HEK293T (cell line): Measurements from ENCODE around the gene STEAP2.

ENCODE experiments used
- CTCF ChIA-PET: fragments of 350-600 bp; formaldehyde crosslinking; extraction: SDS; loops from one replicate; lab custom pipeline; 2021; ENCODE audit warnings: antibody characterized with exemption, inconsistent platforms; lab: Yijun Ruan, JAX
- POLR2A ChIA-PET: fragments of 350-600 bp; formaldehyde crosslinking; extraction: SDS; loops from one replicate; lab custom pipeline; 2020; ENCODE audit warnings: antibody characterized with exemption, inconsistent platforms; lab: Yijun Ruan, JAX
- DNase-seq: peaks from one replicate; pipeline ENCODE4 v3.0.0; 2012; ENCODE audit warnings: mixed read lengths; ENCODE audit errors: extremely low spot score
- ARNT ChIP-seq: fragments of 450-650 bp; IDR thresholded peaks from 2 replicates; pipeline ENCODE4 v1.6.1; 2017; ENCODE audit warnings: mild to moderate bottlenecking
- BHLHE40 ChIP-seq: fragments of 450-650 bp; IDR thresholded peaks from 2 replicates; pipeline ENCODE4 v1.6.1; 2016; ENCODE audit warnings: mild to moderate bottlenecking, moderate library complexity, borderline replicate concordance
- CTBP1 ChIP-seq: fragments of 450-650 bp; IDR thresholded peaks from 2 replicates; pipeline ENCODE4 v1.6.1; 2016; ENCODE audit warnings: borderline replicate concordance
- ELF4 ChIP-seq: fragments of 450-650 bp; IDR thresholded peaks from 2 replicates; pipeline ENCODE4 v1.6.1; 2017; ENCODE audit warnings: antibody characterized with exemption
- FOXA1 ChIP-seq: fragments of 450-650 bp; IDR thresholded peaks from 2 replicates; pipeline ENCODE4 v1.6.1; 2016; ENCODE audit warnings: mild to moderate bottlenecking
- FOXK2 ChIP-seq: fragments of 450-650 bp; IDR thresholded peaks from 2 replicates; pipeline ENCODE4 v1.6.1; 2016; ENCODE audit warnings: mild to moderate bottlenecking
- FOXM1 ChIP-seq: fragments of 450-650 bp; IDR thresholded peaks from 2 replicates; pipeline ENCODE4 v1.6.1; 2017; ENCODE audit warnings: mild to moderate bottlenecking, borderline replicate concordance
- HDGF ChIP-seq: fragments of 450-650 bp; IDR thresholded peaks from 2 replicates; pipeline ENCODE4 v1.6.1; 2017; ENCODE audit warnings: antibody characterized with exemption, borderline replicate concordance
- L3MBTL2 ChIP-seq: fragments of 450-650 bp; conservative IDR thresholded peaks from 2 replicates; pipeline ENCODE4 v1.6.1; 2016; ENCODE audit warnings: mild to moderate bottlenecking
- LEF1 ChIP-seq: fragments of 450-650 bp; IDR thresholded peaks from 2 replicates; pipeline ENCODE4 v1.6.1; 2017; ENCODE audit warnings: mild to moderate bottlenecking, borderline replicate concordance
- NFRKB ChIP-seq: fragments of 450-650 bp; IDR thresholded peaks from 2 replicates; pipeline ENCODE4 v1.6.1; 2016; ENCODE audit warnings: mild to moderate bottlenecking, moderate library complexity
- PKNOX1 ChIP-seq: fragments of 450-650 bp; IDR thresholded peaks from 2 replicates; pipeline ENCODE4 v1.6.1; 2016
- SP1 ChIP-seq: fragments of 450-650 bp; IDR thresholded peaks from 2 replicates; pipeline ENCODE4 v1.6.1; 2017
- SUZ12 ChIP-seq: fragments of 450-650 bp; IDR thresholded peaks from 2 replicates; pipeline ENCODE4 v1.6.1; 2016; ENCODE audit warnings: mild to moderate bottlenecking
- TARDBP ChIP-seq: fragments of 450-650 bp; IDR thresholded peaks from 2 replicates; pipeline ENCODE4 v1.6.1; 2016
- ZNF384 ChIP-seq: fragments of 450-650 bp; IDR thresholded peaks from 2 replicates; pipeline ENCODE4 v1.6.1; 2016

Gene STEAP2

GRCh38 chr7:90276033-90276728, 64.6 kb downstream of the STEAP2 start:
- TF ChIP-seq FOXA1 (no peak), FOXK2 (no peak), TARDBP (no peak), LEF1 (no peak), L3MBTL2 (no peak), BHLHE40 (no peak), CTBP1 (no peak), HDGF (no peak), NFRKB (no peak), SP1 (no peak), FOXM1 (no peak), ZNF384 (no peak), PKNOX1 (no peak), ELF4 (no peak), ARNT (no peak), SUZ12 (no peak)
- DNase-seq: no peak
- POLR2A ChIA-PET: no interaction called here
- CTCF ChIA-PET: no interaction called here
